Epidermal melanocyte (primary cell): Measurements from ENCODE around the gene CCNE1.

Source experiments
- DNase-seq: peaks from one replicate; pipeline ENCODE4 v3.0.0; 2011; ENCODE audit warnings: low spot score; ENCODE audit not compliant: insufficient read length

CCNE1 gene

GRCh38 chr19:29843180-29844051, 31.6 kb downstream of the CCNE1 start:
- DNase-seq, result no peak

GRCh38 chr19:29844891-29845573, 33.2 kb downstream of the CCNE1 start:
- DNase-seq, result peak; percentile 60

GRCh38 chr19:29845574-29846176, 33.9 kb downstream of the CCNE1 start:
- no peak for DNase-seq

- DNase-seq, result no peak
These were observed 37.4 kb downstream of the CCNE1 start for GRCh38 chr19:29849208-29849607.

GRCh38 chr19:29850482-29850881, 38.7 kb downstream of the CCNE1 start:
- DNase-seq, result no peak

GRCh38 chr19:29851769-29852521, 40.2 kb downstream of the CCNE1 start:
- no peak for DNase-seq

GRCh38 chr19:29854033-29854432, 42.2 kb downstream of the CCNE1 start:
- no peak for DNase-seq

- no peak for DNase-seq
These were observed 43.3 kb downstream of the CCNE1 start for GRCh38 chr19:29855087-29855486.

- no peak for DNase-seq
These were observed 44.1 kb downstream of the CCNE1 start for GRCh38 chr19:29855741-29856500.

GRCh38 chr19:29858000-29858596, 46.3 kb downstream of the CCNE1 start:
- DNase-seq, result no peak

GRCh38 chr19:29858621-29859020, 46.8 kb downstream of the CCNE1 start:
- no peak for DNase-seq

- no peak for DNase-seq
These were observed 48.7 kb downstream of the CCNE1 start for GRCh38 chr19:29860492-29860891.

- DNase-seq, result no peak
These were observed 49.8 kb downstream of the CCNE1 start for GRCh38 chr19:29861574-29861973.

- DNase-seq, result no peak
These were observed 54.2 kb downstream of the CCNE1 start for GRCh38 chr19:29866011-29866410.

- no peak for DNase-seq
These were observed 56.2 kb downstream of the CCNE1 start for GRCh38 chr19:29867984-29868383.

GRCh38 chr19:29871143-29871542, 59.4 kb downstream of the CCNE1 start:
- DNase-seq, result no peak

- DNase-seq, result no peak
These were observed 60.5 kb downstream of the CCNE1 start for GRCh38 chr19:29872224-29872731.

- no peak for DNase-seq
These were observed 61.4 kb downstream of the CCNE1 start for GRCh38 chr19:29873024-29873800.
